A673 (cell line): ENCODE measurements around the gene CUEDC2. TPM values are rescaled to one million over a fixed set of nuclear protein-coding genes. Genes with fewer than 3 reads are reported as not detected.
A peak's percentile ranks its signal among the peaks of the same experiment; 100 is the strongest.

Experiments used
- BruUV-seq: library from RNA; stranded (reverse); fragments of 400-500 nt; replicated peaks from 2 replicates; lab custom pipeline; 2021; lab: Mats Ljungman, UMichigan
- CTCF ChIA-PET: fragments of 300-600 bp; sonication (Branson Sonifier 250); formaldehyde crosslinking; loops from one replicate; lab custom pipeline; 2022; ENCODE audit warnings: antibody characterized with exemption; lab: Charles Lee
- POLR2A ChIA-PET: fragments of 300-600 bp; sonication (Branson Sonifier 250); formaldehyde crosslinking; loops from one replicate; lab custom pipeline; 2022; ENCODE audit warnings: antibody characterized with exemption; ENCODE audit not compliant: low non-redundant PET; lab: Charles Lee
- DNase-seq: peaks from one replicate; pipeline ENCODE4 v3.0.0-alpha.2; 2015; ENCODE audit warnings: low spot score
- H3K27ac ChIP-seq: fragments of 200-600 bp; sonication (generic); 2 replicates; pipeline ENCODE4 v1.5.1; 2016; ENCODE audit warnings: mixed run types, low read depth, mild to moderate bottlenecking, mixed read lengths, antibody characterized with exemption, low read length; ENCODE audit not compliant: poor library complexity, severe bottlenecking
- H3K27me3 ChIP-seq: fragments of 200-600 bp; sonication (generic); replicated peaks from 2 replicates; pipeline ENCODE4 v1.6.1; 2017; ENCODE audit warnings: mixed run types, low read depth, mild to moderate bottlenecking, mixed read lengths, antibody characterized with exemption, low read length; ENCODE audit not compliant: insufficient read depth, poor library complexity
- H3K36me3 ChIP-seq: fragments of 200-600 bp; sonication (generic); 2 replicates; pipeline ENCODE4 v1.6.1; 2016; ENCODE audit warnings: mixed run types, mild to moderate bottlenecking, mixed read lengths, antibody characterized with exemption, low read length; ENCODE audit not compliant: insufficient read depth, poor library complexity, severe bottlenecking
- H3K4me1 ChIP-seq: fragments of 200-600 bp; sonication (generic); 2 replicates; pipeline ENCODE4 v1.6.1; 2017; ENCODE audit warnings: mixed run types, mild to moderate bottlenecking, mixed read lengths, antibody characterized with exemption, low read length; ENCODE audit not compliant: insufficient read depth, poor library complexity, severe bottlenecking
- H3K4me3 ChIP-seq: fragments of 200-600 bp; sonication (generic); 2 replicates; pipeline ENCODE4 v1.5.1; 2016; ENCODE audit warnings: low read depth, mixed run types, mild to moderate bottlenecking, mixed read lengths, low read length; ENCODE audit not compliant: poor library complexity, severe bottlenecking
- H3K9me3 ChIP-seq: fragments of 200-600 bp; sonication (generic); 2 replicates; pipeline ENCODE4 v1.6.1; 2016; ENCODE audit warnings: mixed run types, low read depth, mild to moderate bottlenecking, mixed read lengths, antibody characterized with exemption, low read length; ENCODE audit not compliant: poor library complexity, severe bottlenecking
- CTCF ChIP-seq: fragments of 300-800, 200-600 bp; sonication (generic); conservative IDR thresholded peaks from 2 replicates; pipeline ENCODE4 v1.5.1; 2017; ENCODE audit warnings: low read depth, mild to moderate bottlenecking, antibody characterized with exemption, low read length, moderate library complexity, mixed read lengths
- EZH2 ChIP-seq: fragments of 200-600 bp; sonication (generic); IDR thresholded peaks from 2 replicates; pipeline ENCODE4 v1.6.1; 2017; ENCODE audit warnings: borderline replicate concordance, low read depth, mild to moderate bottlenecking, mixed read lengths, antibody characterized with exemption, low read length; ENCODE audit not compliant: poor library complexity, severe bottlenecking
- intact Hi-C: fragments of 100-400 bp; cut with micrococcal nuclease; formaldehyde crosslinking; loops from one replicate; pipeline ENCODE4 v1.10.0; 2022; ENCODE audit not compliant: unreplicated experiment
- total RNA-seq: library from RNA; stranded (reverse); gene quantifications from 2 replicates; pipeline ENCODE4 v1.2.3, GENCODE V29; 2021

CUEDC2 gene
- total RNA-seq, 1 experiment from 2014 or later, result 63.7 TPM

- CTCF ChIA-PET, result interaction anchor here (0.6 to 1.5 kb wide), 3 partner anchors 17 to 163 kb away, joined by 3 to 4 read pairs (median 3); no protein-coding TSS in a partner anchor
Observed at GRCh38 chr10:102420714-102421506, 11.5 kb downstream of the CUEDC2 start, which contains the start of gene FBXL15. Gene FBXL15, plus strand, starts transcription at chr10:102420836. Its CDS starts 294 bp downstream, at chr10:102421130.

GRCh38 chr10:102420181-102420713 is 12.1 kb downstream of the CUEDC2 start:
- POLR2A ChIA-PET, result no interaction called here
- BruUV-seq, result no TSS peak
- intact Hi-C loops, result no loop called here

More at GRCh38 chr10:102420714-102421506, 11.5 kb downstream of the CUEDC2 start, which contains the start of gene FBXL15:
- POLR2A ChIA-PET, result no interaction called here
- peaks cover 8% of the 10 kb centered on the region for H3K36me3 ChIP-seq
- H3K4me1 ChIP-seq, result peaks cover 16% of the 10 kb centered on the region
- peak within 1 kb of the TSS; percentile 90 for H3K4me3 ChIP-seq
- no peaks in the 10 kb centered on the region for H3K9me3 ChIP-seq
- no peak for TF ChIP-seq EZH2
- no peak for TF ChIP-seq CTCF
- peak; percentile 99 for DNase-seq
- no peaks in the 10 kb centered on the region for H3K27me3 ChIP-seq
- peak within 1 kb of the TSS; percentile 83 for H3K27ac ChIP-seq
- BruUV-seq, result TSS peak; percentile 46
- intact Hi-C loops, result no loop called here

More at GRCh38 chr10:102420181-102420713, 12.1 kb downstream of the CUEDC2 start:
- TF ChIP-seq EZH2, result no peak
- TF ChIP-seq CTCF, result no peak
- peaks cover 16% of the 10 kb centered on the region for H3K4me1 ChIP-seq
- no peaks in the 10 kb centered on the region for H3K9me3 ChIP-seq
- peaks cover 8% of the 10 kb centered on the region for H3K36me3 ChIP-seq
- no peak for DNase-seq
- H3K4me3 ChIP-seq, result peak overlapping the region; percentile 90
- peak overlapping the region; percentile 83 for H3K27ac ChIP-seq
- H3K27me3 ChIP-seq, result no peaks in the 10 kb centered on the region
- CTCF ChIA-PET, result interaction anchor here (0.6 to 0.8 kb wide), 2 partner anchors 16 to 26 kb away, joined by 3 read pairs; no protein-coding TSS in a partner anchor
